ENCODE data around the gene PDE10A.

The PDE10A gene

GRCh38 chr6:165662749-165663376 lies at the start of gene PDE10A:
TSS of gene PDE10A (minus strand) at chr6:165663241. CDS start at chr6:165662811, 430 bp downstream.
- no peak for DNase-seq

GRCh38 chr6:165708985-165709576 lies 46.0 kb upstream of the PDE10A start:
- no peak for DNase-seq

GRCh38 chr6:165707067-165707853 lies 44.2 kb upstream of the PDE10A start:
- DNase-seq: no peak

GRCh38 chr6:165705941-165706340 lies 42.9 kb upstream of the PDE10A start:
- DNase-seq: no peak

- DNase-seq: no peak
Observed at GRCh38 chr6:165704045-165704748, 41.2 kb upstream of the PDE10A start.

- DNase-seq: no peak
Observed at GRCh38 chr6:165702669-165703068, 39.6 kb upstream of the PDE10A start.

GRCh38 chr6:165701564-165702354 lies 38.7 kb upstream of the PDE10A start:
- DNase-seq: no peak

GRCh38 chr6:165701005-165701404 lies 38.0 kb upstream of the PDE10A start:
- no peak for DNase-seq

GRCh38 chr6:165698868-165699267 lies 35.8 kb upstream of the PDE10A start:
- DNase-seq: no peak

GRCh38 chr6:165697171-165697570 lies 34.1 kb upstream of the PDE10A start:
- DNase-seq: no peak

- no peak for DNase-seq
Observed at GRCh38 chr6:165695722-165696515, 32.9 kb upstream of the PDE10A start.

GRCh38 chr6:165694296-165694695 lies 31.3 kb upstream of the PDE10A start:
- DNase-seq: no peak

GRCh38 chr6:165692106-165692653 lies 29.1 kb upstream of the PDE10A start:
- no peak for DNase-seq

- DNase-seq: no peak
Observed at GRCh38 chr6:165689699-165690098, 26.7 kb upstream of the PDE10A start.

- DNase-seq: no peak
Observed at GRCh38 chr6:165686596-165687365, 23.7 kb upstream of the PDE10A start.

- no peak for DNase-seq
Observed at GRCh38 chr6:165685302-165685701, 22.3 kb upstream of the PDE10A start.

- no peak for DNase-seq
Observed at GRCh38 chr6:165684333-165684732, 21.3 kb upstream of the PDE10A start.

GRCh38 chr6:165680975-165681374 lies 17.9 kb upstream of the PDE10A start:
- no peak for DNase-seq

GRCh38 chr6:165679326-165679725 lies 16.3 kb upstream of the PDE10A start:
- no peak for DNase-seq

- DNase-seq: no peak
Observed at GRCh38 chr6:165678904-165679303, 15.9 kb upstream of the PDE10A start.

- DNase-seq: no peak
Observed at GRCh38 chr6:165678429-165678828, 15.4 kb upstream of the PDE10A start.
